ENCODE data around the gene MSRB3.

Gene MSRB3

DNA sequence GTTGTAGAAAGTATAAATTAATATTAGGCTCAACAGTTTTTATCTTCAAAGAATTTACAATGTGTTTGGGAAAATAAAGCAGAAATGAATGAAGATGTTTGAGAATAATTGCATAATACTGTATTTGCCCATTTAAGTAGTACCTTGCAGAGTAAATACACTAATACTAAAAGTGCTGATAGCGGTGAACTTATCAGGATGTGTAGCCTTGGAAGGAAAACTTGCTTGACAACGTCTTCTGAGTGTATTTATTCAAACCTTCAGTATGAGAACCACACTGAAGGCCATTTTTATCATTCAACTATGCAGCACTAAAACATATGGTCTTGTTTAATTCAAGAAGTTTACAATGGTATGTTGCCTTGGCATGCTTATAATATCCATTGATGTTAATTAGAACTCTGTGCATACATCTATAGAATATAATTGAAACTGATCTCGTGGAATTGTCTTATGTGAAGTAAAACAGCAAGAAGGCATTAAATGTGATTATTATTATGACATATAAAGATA lies 41.3 kb downstream of the MSRB3 start:
- DNase-seq (ENCODE audit: low read depth) = no peak

DNA sequence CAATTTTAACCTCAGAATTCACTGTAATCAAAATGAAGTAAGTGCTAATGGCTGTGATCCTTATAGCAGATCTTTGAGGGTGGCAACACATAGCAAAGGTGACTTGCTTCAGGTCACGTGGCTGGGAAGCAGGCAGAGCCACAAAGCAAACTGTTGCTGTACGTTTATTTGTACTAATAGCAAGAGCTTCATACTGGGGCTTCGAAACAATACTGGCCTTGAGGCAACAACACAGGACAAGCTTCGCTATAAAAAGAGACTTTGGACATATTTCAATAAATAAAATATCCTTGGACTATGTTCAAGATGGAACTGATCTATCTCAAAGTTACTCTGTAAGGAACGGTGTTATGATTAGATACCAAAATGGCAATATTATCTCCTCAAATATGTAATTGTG lies 44.6 kb downstream of the MSRB3 start:
- H3K4me3 ChIP-seq (ENCODE audit: low read depth, low read length) = no peak overlapping the region
- no peak for DNase-seq (ENCODE audit: low read depth)

More for the DNA sequence above, 41.3 kb downstream of the MSRB3 start:
- no peak overlapping the region for H3K4me3 ChIP-seq (ENCODE audit: low read depth, low read length)

DNA sequence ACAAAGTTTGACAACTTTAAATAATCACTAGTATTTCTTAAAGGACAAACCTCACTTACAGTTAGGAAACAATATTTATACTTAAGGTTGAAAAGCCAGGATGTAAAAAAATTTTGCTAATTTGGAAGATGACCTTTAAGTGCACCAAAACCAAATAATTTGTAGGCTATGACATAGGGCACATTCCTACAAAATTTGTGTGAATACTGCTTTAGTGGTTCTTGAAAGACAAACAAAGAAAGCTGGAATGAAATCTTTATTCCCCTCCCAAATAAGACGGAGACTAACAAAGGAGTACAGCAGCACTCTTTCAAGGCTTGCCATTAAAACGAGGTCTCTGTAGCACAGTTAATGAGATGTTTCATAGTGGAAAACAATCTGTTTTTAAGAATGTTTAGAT lies 45.6 kb downstream of the MSRB3 start:
- H3K4me3 ChIP-seq (ENCODE audit: low read depth, low read length) = no peak overlapping the region
- no peak for DNase-seq (ENCODE audit: low read depth)

DNA sequence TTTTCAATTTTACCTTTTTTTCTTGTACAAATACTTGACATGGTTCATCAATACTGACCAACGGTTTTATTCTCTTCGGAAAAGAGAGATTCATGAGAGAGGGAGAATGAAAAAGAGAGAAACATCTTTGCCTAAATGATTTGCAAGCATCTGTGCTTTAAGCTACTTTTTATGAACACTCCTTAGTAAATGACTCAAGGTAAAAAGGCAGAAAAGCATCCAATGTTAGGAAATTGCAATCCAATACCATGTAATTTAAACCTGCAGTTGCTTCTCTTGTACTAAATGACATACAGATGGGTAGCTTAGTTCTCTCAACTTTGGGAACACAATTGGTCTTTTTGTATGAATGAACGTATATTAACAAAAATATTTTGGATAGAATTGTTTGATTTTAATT lies 46.1 kb downstream of the MSRB3 start:
- no peak for DNase-seq (ENCODE audit: low read depth)
- no peak overlapping the region for H3K4me3 ChIP-seq (ENCODE audit: low read depth, low read length)

DNA sequence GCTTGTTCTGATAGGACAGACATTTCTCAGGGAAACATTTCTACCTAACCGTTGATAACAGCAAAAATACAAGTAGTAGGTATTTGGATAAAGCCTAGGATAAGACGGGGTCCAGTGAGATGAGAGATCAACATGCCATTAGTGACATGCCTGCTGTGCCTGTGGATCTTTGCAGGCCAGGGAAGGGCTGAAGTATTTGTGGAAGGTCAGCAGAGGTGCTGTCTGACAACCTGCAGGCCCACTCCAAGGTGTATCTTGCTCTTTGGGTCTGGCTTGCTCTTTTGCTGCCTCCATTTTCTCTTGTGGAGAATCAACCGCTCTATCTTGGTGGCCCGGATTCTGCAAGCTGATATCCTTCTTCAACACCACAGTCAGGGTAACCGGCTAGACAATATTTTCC lies 46.7 kb downstream of the MSRB3 start:
- no peak overlapping the region for H3K4me3 ChIP-seq (ENCODE audit: low read depth, low read length)
- DNase-seq (ENCODE audit: low read depth) = no peak

DNA sequence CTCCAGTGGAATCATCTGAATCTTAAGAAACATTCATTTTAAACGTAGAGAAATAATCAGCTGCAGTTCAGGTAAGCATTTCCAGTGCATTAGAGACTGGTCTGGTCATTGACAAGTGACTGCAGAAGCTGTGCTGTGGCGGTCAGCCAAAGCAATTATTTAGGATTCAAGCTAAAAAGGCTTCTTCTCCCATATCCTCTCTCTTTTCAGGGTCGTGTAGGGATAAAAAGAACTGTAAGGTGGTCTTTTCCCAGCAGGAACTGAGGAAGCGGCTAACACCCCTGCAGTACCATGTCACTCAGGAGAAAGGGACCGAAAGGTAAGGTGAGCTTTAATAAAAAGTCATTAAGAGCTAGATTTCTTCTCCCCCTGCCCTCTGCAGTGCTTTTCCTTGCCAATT lies 48.1 kb downstream of the MSRB3 start:
- DNase-seq (ENCODE audit: low read depth) = no peak
- H3K4me3 ChIP-seq (ENCODE audit: low read depth, low read length) = no peak overlapping the region

DNA sequence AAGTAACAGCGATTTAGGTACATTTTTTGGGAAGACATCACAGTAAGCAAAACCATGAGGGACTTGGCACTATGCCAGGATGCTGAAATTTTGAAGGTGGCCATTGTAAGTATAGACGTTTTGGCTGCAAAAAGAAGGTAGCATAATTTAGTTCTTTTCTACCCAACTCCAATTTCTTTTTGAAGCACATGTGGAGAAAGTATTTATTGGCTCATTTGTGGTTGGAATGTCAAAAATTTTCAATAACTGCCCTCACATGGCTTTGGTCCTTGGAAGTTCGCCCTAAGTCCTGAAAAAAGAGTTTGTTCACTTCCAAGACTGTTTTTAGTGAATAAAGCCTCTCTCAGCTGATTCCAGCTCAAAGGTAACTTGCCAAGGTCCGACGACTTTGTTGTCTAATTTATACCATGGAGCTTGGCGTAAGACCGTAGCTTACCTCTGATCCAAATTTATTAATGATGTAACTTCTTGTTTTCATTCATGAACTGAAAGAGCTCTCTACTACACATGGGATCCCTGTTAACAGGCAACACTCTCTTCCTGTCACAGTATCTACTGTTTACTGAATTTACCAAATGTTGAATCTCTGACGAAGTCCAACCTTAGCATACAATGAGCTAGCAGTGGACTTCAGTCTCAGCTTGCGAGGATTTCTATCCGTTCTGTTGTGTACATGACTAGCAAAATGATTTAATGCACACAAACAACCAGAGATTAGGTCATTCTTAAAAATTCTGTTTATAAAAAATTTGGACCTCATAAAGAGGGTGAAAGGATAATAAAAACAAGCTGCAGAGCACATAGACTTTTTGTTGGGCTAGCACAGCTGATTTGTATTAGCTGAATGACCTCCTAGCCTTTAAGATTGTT lies 49.0 kb downstream of the MSRB3 start:
- H3K4me3 ChIP-seq (ENCODE audit: low read depth, low read length) = no peak overlapping the region
- DNase-seq (ENCODE audit: low read depth) = no peak

DNA sequence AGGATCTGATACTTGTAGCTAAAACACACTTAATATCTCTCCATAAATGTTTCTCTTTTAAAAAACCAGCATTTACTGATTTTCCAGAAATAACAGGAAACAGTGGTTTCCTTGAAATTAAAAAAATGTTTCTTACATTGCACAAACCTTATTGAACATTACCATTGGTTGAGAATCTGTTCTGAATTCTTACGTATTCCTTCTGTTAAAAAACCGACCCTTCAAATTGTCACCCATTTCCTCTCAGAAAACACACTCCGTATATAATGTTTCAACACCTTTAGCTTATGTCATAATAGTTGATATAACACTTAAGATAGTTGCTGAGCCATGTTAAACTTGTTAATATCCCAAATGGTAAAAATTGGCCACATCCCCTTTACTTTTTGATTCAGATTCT lies 51.2 kb downstream of the MSRB3 start:
- H3K4me3 ChIP-seq (ENCODE audit: low read depth, low read length) = no peak overlapping the region
- DNase-seq (ENCODE audit: low read depth) = no peak

DNA sequence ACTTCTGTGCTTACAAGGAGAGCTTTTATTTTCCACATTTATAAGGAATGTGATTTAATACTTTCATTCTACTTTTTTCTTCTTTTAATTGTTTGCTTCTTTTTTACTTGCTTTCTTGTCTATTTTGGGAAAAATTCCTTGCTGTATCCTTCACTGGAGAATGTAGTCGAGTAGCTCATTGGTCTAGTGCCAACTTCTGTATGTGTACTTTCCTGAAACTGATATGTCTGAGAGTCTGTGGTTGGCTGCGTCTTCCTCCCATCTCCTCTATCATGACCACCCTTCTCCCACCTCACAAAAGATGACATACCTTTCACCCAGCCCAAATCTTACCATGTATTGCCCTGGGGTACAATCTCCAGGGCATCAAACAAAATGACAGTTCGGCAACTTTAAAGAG lies 51.8 kb downstream of the MSRB3 start:
- DNase-seq (ENCODE audit: low read depth) = no peak

DNA sequence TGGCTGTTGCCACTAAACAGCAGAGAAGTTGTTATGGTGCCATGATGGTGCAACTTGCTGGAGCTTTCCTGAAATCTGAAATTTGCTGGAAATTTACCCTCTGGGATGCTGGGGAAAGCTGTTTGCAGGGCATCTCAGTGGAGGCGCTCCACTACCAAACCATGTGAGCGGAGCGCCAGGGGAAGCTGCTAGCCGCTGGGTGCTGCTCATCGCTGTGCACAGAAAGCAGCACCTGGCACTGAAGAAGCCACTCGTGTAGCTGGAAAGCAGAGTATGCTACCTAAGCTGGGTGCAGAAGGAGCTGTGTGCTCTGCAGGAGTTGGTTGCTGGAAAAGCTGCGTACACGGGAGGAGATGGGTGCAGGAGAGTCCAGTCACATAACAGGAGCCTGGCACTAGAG lies 53.0 kb downstream of the MSRB3 start:
- DNase-seq (ENCODE audit: low read depth) = no peak
- H3K4me3 ChIP-seq (ENCODE audit: low read depth, low read length) = no peak overlapping the region

More for the DNA sequence above, 51.8 kb downstream of the MSRB3 start:
- H3K4me3 ChIP-seq (ENCODE audit: low read depth, low read length) = no peak overlapping the region

DNA sequence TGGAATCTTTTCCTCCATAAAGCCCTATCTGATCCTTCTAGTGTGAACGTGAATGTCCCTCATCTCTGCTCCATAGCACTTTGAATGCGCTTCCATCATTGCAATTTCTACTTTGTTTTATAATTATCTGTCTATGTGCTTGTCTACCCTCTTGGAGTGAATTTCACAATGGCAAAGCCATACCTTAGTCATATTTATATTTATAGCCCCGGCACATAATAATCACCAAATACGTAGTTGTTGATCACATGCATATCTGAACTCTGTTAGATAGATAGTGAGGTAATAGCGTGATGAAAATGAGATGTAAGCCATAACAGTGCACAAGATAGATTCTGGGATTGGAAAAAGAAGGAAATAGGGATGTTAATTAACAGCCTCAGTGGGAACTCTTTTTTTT lies 55.2 kb downstream of the MSRB3 start:
- no peak overlapping the region for H3K4me3 ChIP-seq (ENCODE audit: low read depth, low read length)
- DNase-seq (ENCODE audit: low read depth) = no peak

DNA sequence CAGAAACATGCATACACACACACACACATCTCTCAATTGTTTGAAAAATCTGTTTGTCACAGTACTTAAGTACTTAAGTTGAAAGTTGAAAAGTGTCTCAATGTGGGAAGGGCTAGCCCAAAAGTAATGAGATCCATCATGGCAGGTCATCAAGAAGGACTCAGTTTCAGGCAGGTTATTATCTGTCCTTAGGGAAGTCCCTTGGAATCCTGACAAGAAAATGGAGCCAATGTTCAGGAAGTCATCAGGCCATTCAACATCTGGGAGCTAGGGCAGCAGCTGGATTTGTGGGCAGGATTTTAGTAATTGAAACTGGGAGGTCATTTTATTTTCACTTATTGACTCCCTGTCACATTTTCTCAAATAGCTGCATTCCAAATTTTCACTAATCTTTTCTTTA lies 56.0 kb downstream of the MSRB3 start:
- no peak for DNase-seq (ENCODE audit: low read depth)

DNA sequence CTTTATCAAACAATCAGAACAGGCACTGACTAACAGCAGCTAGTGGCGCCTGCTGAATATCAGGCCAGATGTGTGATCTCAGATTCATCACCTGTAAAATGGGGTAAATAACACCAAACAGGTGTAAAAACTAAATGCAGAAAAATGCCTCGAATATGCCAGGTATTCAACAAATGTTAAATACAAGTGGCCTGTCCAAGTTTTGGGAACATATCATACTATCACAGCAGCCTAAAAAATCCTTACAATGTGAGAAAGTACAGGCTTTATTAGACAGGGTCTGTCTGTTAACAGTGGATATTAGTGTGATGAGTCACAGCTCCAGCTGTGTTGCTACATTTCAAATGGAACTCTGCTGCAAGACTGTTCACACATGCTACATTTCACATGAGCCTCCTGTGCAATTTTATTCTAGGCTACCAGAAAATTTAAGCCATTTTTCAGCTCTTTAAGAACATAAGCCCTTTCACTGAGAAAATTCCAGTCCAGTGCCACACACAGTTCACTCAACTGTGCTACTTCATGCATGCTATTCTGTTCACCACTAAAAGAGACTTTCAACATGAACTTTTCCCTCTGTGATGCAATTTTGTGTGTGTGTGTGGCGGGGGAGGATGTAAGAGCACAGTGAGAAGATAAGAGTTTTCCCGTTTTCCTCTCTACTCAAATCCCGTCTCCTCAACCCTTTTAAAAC lies 56.7 kb downstream of the MSRB3 start:
- peak overlapping the region; percentile 13 for H3K4me3 ChIP-seq (ENCODE audit: low read depth, low read length)
- peak; percentile 86 for DNase-seq (ENCODE audit: low read depth)

More for the DNA sequence above, 56.0 kb downstream of the MSRB3 start:
- no peak overlapping the region for H3K4me3 ChIP-seq (ENCODE audit: low read depth, low read length)

DNA sequence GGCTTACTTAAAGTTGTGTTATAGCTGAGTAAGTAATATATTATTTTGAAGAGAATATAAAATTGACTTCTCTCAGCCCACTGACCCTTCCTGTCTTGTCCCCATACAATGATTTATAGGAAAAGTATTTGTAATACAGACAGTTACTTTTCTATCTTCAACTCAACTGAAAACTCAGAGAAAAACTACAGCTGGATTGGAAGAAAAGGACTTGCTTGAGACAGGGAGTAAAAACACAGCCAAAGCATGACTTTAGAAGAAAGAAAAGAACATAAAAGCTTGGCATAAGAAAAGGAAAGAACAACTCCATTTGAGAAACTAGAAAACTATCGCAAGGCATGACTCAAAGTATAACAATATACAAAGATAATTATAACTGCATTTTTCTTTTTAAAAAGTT lies 57.5 kb downstream of the MSRB3 start:
- no peak for DNase-seq (ENCODE audit: low read depth)

DNA sequence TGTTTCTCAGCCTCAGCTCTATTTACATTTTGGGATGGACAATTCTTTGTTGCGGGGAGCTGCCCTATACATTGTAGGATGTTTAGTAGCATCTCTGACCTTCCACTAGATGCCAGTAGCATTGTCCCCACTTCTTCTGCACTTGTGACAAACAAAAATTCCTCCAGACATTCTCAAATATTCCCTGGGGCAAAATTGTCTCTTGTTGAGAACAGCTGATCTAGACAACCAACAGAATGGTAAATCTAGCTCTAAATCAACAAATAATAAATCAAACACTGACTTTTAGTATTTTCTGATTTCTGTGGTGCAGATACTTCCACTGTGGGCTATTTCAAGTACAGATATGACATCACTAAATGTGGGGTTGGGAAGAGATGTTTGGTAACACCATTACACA lies 60.7 kb downstream of the MSRB3 start:
- H3K4me3 ChIP-seq (ENCODE audit: low read depth, low read length) = no peak overlapping the region
- no peak for DNase-seq (ENCODE audit: low read depth)

More for the DNA sequence above, 57.5 kb downstream of the MSRB3 start:
- H3K4me3 ChIP-seq (ENCODE audit: low read depth, low read length) = peak overlapping the region; percentile 13

DNA sequence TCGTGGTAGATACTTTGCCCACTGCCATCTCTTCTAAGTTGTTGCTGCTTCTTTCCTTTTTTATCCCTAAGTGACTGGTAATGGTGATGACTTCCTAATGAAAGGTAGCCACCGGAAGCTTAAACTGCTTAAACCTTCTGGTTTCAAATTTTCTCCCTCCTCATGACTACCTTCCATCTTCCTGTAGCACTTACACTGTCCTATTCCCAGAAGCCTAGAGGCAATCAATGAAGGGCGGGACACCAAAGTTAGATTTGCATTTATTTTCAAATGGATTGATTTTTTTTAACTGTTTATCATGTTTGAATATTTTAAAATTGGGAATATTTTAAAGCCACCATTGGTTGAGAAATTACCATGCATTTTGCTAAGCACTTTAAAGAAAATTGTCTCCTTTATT lies 64.7 kb downstream of the MSRB3 start:
- no peak for DNase-seq (ENCODE audit: low read depth)
- H3K4me3 ChIP-seq (ENCODE audit: low read depth, low read length) = no peak overlapping the region

DNA sequence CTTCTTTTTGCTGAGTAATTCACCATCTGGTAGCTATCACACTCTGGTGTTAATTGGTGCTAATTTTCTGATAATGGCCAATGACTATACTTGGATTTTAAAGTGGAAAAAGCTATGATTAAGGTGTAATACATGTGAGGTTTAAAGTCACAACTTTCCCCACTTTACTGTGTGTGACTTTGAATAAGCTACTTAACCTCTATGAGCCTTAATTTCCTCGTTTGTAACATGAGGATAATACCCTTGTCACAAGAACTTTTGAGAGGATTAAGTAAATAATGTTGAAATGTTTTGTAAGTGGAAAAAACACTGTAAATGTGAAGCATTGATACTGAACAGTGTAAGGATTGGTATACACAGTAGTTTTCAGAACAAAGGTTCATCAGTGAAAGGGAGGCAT lies 65.3 kb downstream of the MSRB3 start:
- H3K4me3 ChIP-seq (ENCODE audit: low read depth, low read length) = no peak overlapping the region

DNA sequence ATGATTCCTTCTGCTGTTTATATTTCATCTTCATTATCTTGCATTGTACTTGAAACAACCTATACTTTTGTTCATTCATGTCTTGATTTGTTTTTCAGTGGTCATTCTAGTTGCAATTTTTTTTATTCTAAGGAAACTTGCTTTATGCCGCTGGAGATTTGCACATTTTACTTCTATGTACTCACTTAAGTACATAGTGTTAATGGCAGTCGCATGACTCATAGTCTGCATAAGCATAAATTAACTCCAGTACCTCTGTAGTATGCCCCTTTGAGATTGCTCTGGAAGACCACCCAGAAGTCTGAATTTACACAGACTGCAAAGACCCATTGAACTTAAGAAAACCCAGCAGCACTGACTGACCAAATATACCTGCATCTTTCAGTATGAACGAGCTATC lies 77.0 kb downstream of the MSRB3 start:
- no peak for DNase-seq (ENCODE audit: low read depth)
- H3K4me3 ChIP-seq (ENCODE audit: low read depth, low read length) = no peak overlapping the region

More for the DNA sequence above, 65.3 kb downstream of the MSRB3 start:
- DNase-seq (ENCODE audit: low read depth) = no peak

DNA sequence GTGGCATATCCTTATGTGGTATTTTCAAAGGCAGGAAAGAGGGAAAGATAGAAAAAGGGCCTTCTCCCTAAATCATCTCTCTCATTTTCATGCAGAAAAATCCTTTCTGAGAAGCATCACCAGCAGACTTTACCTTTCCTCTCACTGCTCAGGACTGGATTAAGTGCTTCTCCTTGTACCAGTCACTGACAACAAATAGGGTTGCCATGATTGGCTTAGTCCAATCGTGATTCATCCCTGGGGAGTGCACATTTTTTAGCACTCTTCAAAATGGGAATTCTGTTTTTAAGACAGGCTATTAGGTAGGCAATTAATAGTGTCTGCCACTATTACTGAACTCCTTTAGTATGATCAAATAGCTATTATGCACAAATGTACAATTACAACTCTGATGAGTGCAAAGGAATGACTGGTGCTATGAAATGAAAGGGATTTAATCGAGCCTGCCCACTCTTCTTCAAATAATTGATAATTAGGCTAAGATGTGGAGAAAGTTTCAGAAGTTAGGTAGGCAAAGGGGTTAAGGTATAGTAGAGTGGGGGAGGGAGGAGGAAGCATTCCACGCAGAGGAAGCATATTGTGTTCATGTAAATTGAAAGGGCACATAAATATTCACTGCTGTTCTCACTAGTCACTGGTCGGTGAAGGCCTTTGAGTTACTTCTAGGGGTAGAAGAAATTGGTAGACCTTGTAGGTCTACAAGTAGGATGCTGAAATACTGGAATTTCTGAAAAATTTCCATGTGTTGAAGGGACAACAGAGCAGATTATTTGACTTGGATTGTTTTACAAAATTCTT lies 84.0 kb downstream of the MSRB3 start:
- H3K4me3 ChIP-seq (ENCODE audit: low read depth, low read length) = no peak overlapping the region
- DNase-seq (ENCODE audit: low read depth) = no peak

DNA sequence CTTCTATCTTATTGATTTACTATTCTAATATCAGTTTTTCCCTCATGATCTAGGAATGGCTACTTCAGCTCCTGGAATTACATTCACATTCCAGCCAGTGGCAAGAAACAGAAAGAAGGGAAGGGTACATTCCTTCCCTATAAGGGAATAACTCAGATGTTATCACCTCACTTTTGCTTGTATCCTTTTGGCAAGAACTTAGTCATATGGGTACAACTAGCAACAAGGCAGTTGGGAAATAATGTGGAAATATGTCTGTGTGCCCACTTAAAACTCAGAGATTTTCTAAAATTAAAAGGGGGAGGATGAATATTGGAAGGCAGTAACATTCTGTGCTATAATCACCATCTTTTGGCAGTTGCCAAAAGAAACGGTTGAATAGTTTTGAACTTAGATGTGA lies 85.6 kb downstream of the MSRB3 start:
- DNase-seq (ENCODE audit: low read depth) = peak; percentile 5
- no peak overlapping the region for H3K4me3 ChIP-seq (ENCODE audit: low read depth, low read length)
